Stimulated activated CD4-positive, alpha-beta T cell treated with anti-CD3 and anti-CD28 coated beads, Interleukin-1b, Interleukin-23, amount 100 ng/mL, for 24 hours (primary cell): Measurements from ENCODE around the gene MARK3.

Experiments
- DNase-seq, 4 experiments: peaks; one replicate each; pipeline ENCODE4 v3.0.0-alpha.2; 2020; ENCODE audit warnings: low read depth in 4 of 4, low spot score in 1 of 4

MARK3 gene

GRCh38 chr14:103393676-103394626, 8.7 kb downstream of the MARK3 start:
- no peak for DNase-seq

GRCh38 chr14:103395244-103395643, 10.0 kb downstream of the MARK3 start:
- no peak for DNase-seq

GRCh38 chr14:103396463-103396862, 11.2 kb downstream of the MARK3 start:
- no peak for DNase-seq

GRCh38 chr14:103398427-103399195, 13.4 kb downstream of the MARK3 start:
- DNase-seq = no peak

GRCh38 chr14:103400537-103400936, 15.3 kb downstream of the MARK3 start:
- DNase-seq = no peak

- DNase-seq = no peak
Measured at GRCh38 chr14:103401223-103402214, 16.3 kb downstream of the MARK3 start.

GRCh38 chr14:103402695-103403094, 17.5 kb downstream of the MARK3 start:
- DNase-seq = no peak

GRCh38 chr14:103404032-103404918, 19.1 kb downstream of the MARK3 start:
- DNase-seq = no peak

GRCh38 chr14:103404920-103405319, 19.7 kb downstream of the MARK3 start:
- no peak for DNase-seq

- no peak for DNase-seq
Measured at GRCh38 chr14:103408491-103409155, 23.4 kb downstream of the MARK3 start.

GRCh38 chr14:103416916-103417315, 31.7 kb downstream of the MARK3 start:
- DNase-seq = no peak

- DNase-seq = no peak
Measured at GRCh38 chr14:103418481-103418818, 33.2 kb downstream of the MARK3 start.

GRCh38 chr14:103421556-103421955, 36.3 kb downstream of the MARK3 start:
- DNase-seq = no peak

GRCh38 chr14:103423050-103423461, 37.8 kb downstream of the MARK3 start:
- no peak for DNase-seq

- DNase-seq = no peak
Measured at GRCh38 chr14:103427485-103428443, 42.5 kb downstream of the MARK3 start.

GRCh38 chr14:103428723-103429556, 43.7 kb downstream of the MARK3 start:
- no peak for DNase-seq

- no peak for DNase-seq
Measured at GRCh38 chr14:103430358-103430757, 45.1 kb downstream of the MARK3 start.
